ENCODE measurements around the gene ZNF18.

- TF ChIP-seq POLR2A (IDR thresholded peaks at IDR 0.05; ENCODE audit: insufficient read depth in 1 of 2, low read depth in 2 of 2, low read length in 2 of 2) (no peak), PRDM10 (CRISPR knock-in tag; IDR thresholded peaks at IDR 0.05; ENCODE audit: low read depth) (no peak), RFXANK (CRISPR knock-in tag; IDR thresholded peaks at IDR 0.05) (no peak), ZNF33A (CRISPR knock-in tag; IDR thresholded peaks at IDR 0.05; ENCODE audit: borderline replicate concordance) (no peak), ZNF24 (IDR thresholded peaks at IDR 0.05) (no peak), CEBPB (IDR thresholded peaks at IDR 0.05; ENCODE audit: borderline replicate concordance, low read depth, low read length) (no peak), CBX2 (IDR thresholded peaks at IDR 0.05; ENCODE audit: low read depth, low read length) (no peak), CBX2 (CRISPR knock-in tag; IDR thresholded peaks at IDR 0.05; ENCODE audit: low read depth) (no peak), RBM39 (IDR thresholded peaks at IDR 0.05; ENCODE audit: low read depth, low read length, poor library complexity, severe bottlenecking) (no peak), TAF1 (CRISPR knock-in tag; IDR thresholded peaks at IDR 0.05) (no peak), ZNF773 (CRISPR knock-in tag; IDR thresholded peaks at IDR 0.05; ENCODE audit: borderline replicate concordance) (no peak), GFI1 (CRISPR knock-in tag; IDR thresholded peaks at IDR 0.05; ENCODE audit: borderline replicate concordance) (no peak), ZNF569 (CRISPR knock-in tag; IDR thresholded peaks at IDR 0.05; ENCODE audit: borderline replicate concordance) (no peak), CTCF (CRISPR knock-in tag; IDR thresholded peaks at IDR 0.05) (no peak), HBP1 (CRISPR knock-in tag; IDR thresholded peaks at IDR 0.05; ENCODE audit: low read depth) (no peak)
These were observed 49.5 kb upstream of the ZNF18 start for GRCh38 chr17:12046786-12047185.

All from HepG2 (cell line).